T-cell (primary cell): Measurements from ENCODE around the gene TNFRSF12A. TPM values are rescaled to one million over a fixed set of nuclear protein-coding genes. Genes with fewer than 3 reads are reported as not detected.

ENCODE experiments used
- ATAC-seq, 4 experiments: fragments of 200-7000 bp in 3 of 4; fragments of 150-1000 bp in 1 of 4; cut with Tn5 transposase; replicated peaks in 1 of 4; 1 replicate in 3 of 4; 2 replicates in 1 of 4; pipeline ENCODE4 v1.10.0; 2021; ENCODE audit warnings: moderate library complexity in 3 of 4, mild to moderate bottlenecking in 2 of 4, moderate number of reproducible peaks in 1 of 4
- CTCF ChIA-PET, 2 donors: fragments of 300-600 bp; sonication (Branson Sonifier 250); formaldehyde crosslinking; loops; one replicate each; lab custom pipeline; 2022; ENCODE audit warnings: antibody characterized with exemption in 2 of 2; lab: Charles Lee
- POLR2A ChIA-PET, 2 donors: fragments of 300-600 bp; sonication (Branson Sonifier 250); formaldehyde crosslinking; loops; one replicate each; lab custom pipeline; 2022; ENCODE audit warnings: antibody characterized with exemption in 2 of 2; lab: Charles Lee
- DNase-seq, 35 experiments: peaks; one replicate each; pipeline versions ENCODE4 v3.0.0 to v3.0.0-alpha.2; 2013 to 2023
- H3K27ac ChIP-seq: one replicate; pipeline ENCODE4 v1.5.1; 2013; ENCODE audit warnings: low read length
- H3K27me3 ChIP-seq, 2 experiments: replicated peaks in 1 of 2; 1 replicate in 1 of 2; 2 replicates in 1 of 2; pipeline versions ENCODE4 v1.6.1 to v1.7.0; 2013; ENCODE audit warnings: low read length in 1 of 2, mixed read lengths in 1 of 2; ENCODE audit not compliant: control insufficient read depth in 2 of 2, insufficient read depth in 2 of 2; ENCODE audit errors: extremely low read depth in 1 of 2
- H3K36me3 ChIP-seq, 2 donors: 1 replicate in 1 of 2; 2 replicates in 1 of 2; pipeline versions ENCODE4 v1.6.1 to v1.7.0; 2013; ENCODE audit warnings: low read length in 1 of 2; ENCODE audit not compliant: control insufficient read depth in 2 of 2, insufficient read depth in 1 of 2; ENCODE audit errors: extremely low read depth in 1 of 2
- H3K4me1 ChIP-seq, 2 experiments: 1 replicate in 1 of 2; 2 replicates in 1 of 2; pipeline versions ENCODE4 v1.6.1 to v1.7.0; 2013; ENCODE audit warnings: low read length in 2 of 2, mixed read lengths in 1 of 2; ENCODE audit not compliant: insufficient read depth in 2 of 2, control insufficient read depth in 1 of 2; ENCODE audit errors: extremely low read depth in 1 of 2
- H3K4me3 ChIP-seq, 2 donors: 1 replicate in 1 of 2; 2 replicates in 1 of 2; pipeline versions ENCODE4 v1.5.1 to v1.7.0; 2013; ENCODE audit warnings: mild to moderate bottlenecking in 2 of 2, low read length in 1 of 2, moderate library complexity in 1 of 2; ENCODE audit not compliant: control insufficient read depth in 1 of 2; ENCODE audit errors: extremely low read depth in 1 of 2
- H3K9me3 ChIP-seq: 2 replicates; pipeline ENCODE4 v1.7.0; 2013
- H3K27ac Mint-ChIP-seq, 2 donors: one replicate each; pipeline ENCODE4 v1.8.0; 2020 to 2021; ENCODE audit warnings: mild to moderate bottlenecking in 2 of 2, mixed read lengths in 2 of 2
- H3K27me3 Mint-ChIP-seq, 2 donors: one replicate each; pipeline ENCODE4 v1.8.0; 2021 to 2022; ENCODE audit warnings: mixed read lengths in 2 of 2
- H3K36me3 Mint-ChIP-seq: one replicate; pipeline ENCODE4 v1.8.0; 2021; ENCODE audit warnings: mixed read lengths
- H3K4me1 Mint-ChIP-seq, 3 donors: one replicate each; pipeline ENCODE4 v1.8.0; 2020 to 2022; ENCODE audit warnings: mixed read lengths in 3 of 3, mild to moderate bottlenecking in 1 of 3
- H3K4me3 Mint-ChIP-seq, 3 donors: one replicate each; pipeline ENCODE4 v1.8.0; 2020 to 2022; ENCODE audit warnings: mild to moderate bottlenecking in 3 of 3, mixed read lengths in 3 of 3, moderate library complexity in 3 of 3
- H3K9me3 Mint-ChIP-seq, 3 donors: one replicate each; pipeline ENCODE4 v1.8.0; 2020 to 2022; ENCODE audit warnings: mixed read lengths in 3 of 3
- WGBS: methylation state at CpG from one replicate; pipeline ENCODE4 v1.1.5; 2013; ENCODE audit warnings: missing lambda C conversion rate; ENCODE audit not compliant: insufficient coverage; 5-methylcytosine and 5-hydroxymethylcytosine counted together
- total RNA-seq, 35 experiments: library from RNA in 6 of 35; stranded (reverse) in 6 of 35; fragments of 120-200 nt in 1 of 35; gene quantifications; one replicate each; pipeline versions ENCODE4 v1.2.1 to v1.2.4 and lab custom pipeline; 2013 to 2026

Gene TNFRSF12A
- total RNA-seq, 5 donors from 2014 or later (not counting 1 experiment from before 2014, with no cell fraction given), result 0.43 to 3.7 (median 2.5) TPM

DNA sequence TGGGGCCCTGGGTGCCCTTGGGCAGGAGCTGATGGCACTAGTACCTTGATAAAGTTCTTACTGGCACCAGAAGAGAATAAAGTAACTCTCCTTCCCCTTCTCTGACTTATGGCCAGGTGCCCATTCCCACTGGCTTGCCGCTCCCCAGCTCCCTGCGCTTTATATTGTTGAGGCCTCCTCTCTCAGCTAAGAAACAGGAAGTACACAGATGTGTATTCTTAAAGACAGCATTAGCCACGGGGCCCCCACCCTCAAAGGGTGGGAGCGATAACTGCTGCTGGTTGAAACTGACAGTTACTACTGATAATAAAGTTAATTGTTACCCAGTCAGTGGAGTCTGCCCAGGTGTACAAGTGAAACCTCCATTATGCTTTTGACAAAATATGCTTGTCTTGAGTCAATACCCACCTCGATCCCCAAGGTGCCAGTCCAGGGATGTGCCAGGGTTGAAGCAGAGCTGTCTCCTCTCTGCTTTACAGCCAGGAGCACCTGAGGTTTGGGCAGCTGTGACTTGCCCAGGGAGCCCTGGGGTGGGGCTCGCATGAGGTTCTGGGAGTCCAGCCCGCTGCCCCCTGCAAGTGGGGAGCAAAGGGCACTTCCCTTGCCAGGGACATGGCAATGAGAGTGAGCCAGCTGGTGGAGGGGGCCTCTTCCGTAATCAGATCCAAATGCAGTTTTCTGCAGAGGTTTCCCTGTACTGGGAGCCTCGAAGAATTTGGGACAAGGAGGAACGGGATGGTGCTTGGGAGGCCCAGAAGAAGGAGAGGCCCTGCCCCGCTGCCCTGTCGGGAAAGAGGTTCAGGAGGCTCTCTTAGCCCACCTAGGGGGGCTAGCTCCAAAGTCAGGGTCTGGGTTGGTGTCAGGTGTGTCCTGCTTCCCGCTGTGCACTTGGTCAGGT, 12.9 kb upstream of the TNFRSF12A start:
- H3K27ac ChIP-seq, result no peak overlapping the region

DNA sequence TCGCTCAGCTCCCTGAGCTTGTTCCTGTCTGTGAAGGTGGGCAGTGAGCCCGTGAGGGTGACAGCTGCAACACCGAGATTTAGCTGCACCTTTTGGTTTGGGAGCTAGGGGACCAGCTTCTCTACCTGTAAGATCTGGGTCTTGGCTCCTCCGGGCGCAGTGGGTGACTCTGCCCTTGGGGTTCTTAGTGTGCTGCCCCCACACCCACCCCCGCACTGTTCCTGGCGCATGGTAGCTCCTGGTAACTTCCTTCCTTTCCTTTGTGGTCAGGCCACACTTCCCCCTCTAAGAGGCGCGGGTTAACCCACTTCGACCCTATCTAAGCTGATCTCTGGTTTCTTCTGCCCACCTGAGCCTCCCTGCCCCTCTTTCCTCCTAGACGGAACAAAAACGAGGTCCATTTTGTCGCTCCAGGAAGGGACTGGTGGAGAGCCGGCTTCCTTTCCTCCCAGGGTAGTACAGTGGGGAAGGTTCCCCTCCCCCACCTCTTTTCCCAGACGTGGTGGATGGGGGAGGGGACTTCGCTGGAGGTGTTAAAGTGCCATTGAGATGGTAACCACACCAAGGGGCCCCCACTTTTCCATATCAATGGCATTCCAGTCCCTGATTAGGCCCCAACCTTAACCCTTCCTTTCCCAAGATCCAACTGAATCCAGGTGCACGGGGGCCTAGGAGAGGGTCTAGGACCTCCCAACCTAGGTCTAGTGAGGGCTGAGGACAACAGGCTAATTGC, 12.0 kb upstream of the TNFRSF12A start:
- CTCF ChIA-PET, result interaction anchor here in 1 of 2 donors (0.6 to 1.3 kb wide), 4 partner anchors 13 to 95 kb away, joined by 3 to 6 read pairs (median 3); no protein-coding TSS in a partner anchor
- Mint-ChIP-seq H3K4me1 (peaks cover 23 to 37% (median 30%) of the 10 kb centered on the region in 3 donors), H3K36me3 (no peaks in the 10 kb centered on the region), H3K4me3 (peak overlapping the region; percentile 25 to 78 (median 44)), H3K9me3 (no peaks in the 10 kb centered on the region), H3K27me3 (peaks cover 0 to 23% of the 10 kb centered on the region in 2 donors), H3K27ac (no peak overlapping the region)
- Histone ChIP-seq H3K36me3 (no peaks in the 10 kb centered on the region), H3K9me3 (no peaks in the 10 kb centered on the region), H3K4me3 (peak overlapping the region; percentile 1 to 62), H3K4me1 (peaks cover 20 to 48% of the 10 kb centered on the region in 2 experiments), H3K27ac (no peak overlapping the region), H3K27me3 (peaks cover 0 to 63% of the 10 kb centered on the region in 2 experiments)
- DNase-seq (peak in 4 of 35 experiments; percentile 21 to 39 (median 24)), ATAC-seq (no peak)
- POLR2A ChIA-PET, result no interaction called here
- 13% methylated on average over 8 of the region's 17 CpGs for WGBS

More for the DNA sequence above, 12.9 kb upstream of the TNFRSF12A start:
- Histone ChIP-seq H3K4me1 (peaks cover 20 to 41% of the 10 kb centered on the region in 2 experiments), H3K27me3 (peaks cover 0 to 55% of the 10 kb centered on the region in 2 experiments), H3K4me3 (peak overlapping the region in 1 of 2 donors; percentile 62), H3K9me3 (no peaks in the 10 kb centered on the region), H3K36me3 (no peaks in the 10 kb centered on the region)
- Mint-ChIP-seq H3K27me3 (peaks cover 0 to 18% of the 10 kb centered on the region in 2 donors), H3K9me3 (no peaks in the 10 kb centered on the region), H3K27ac (no peak overlapping the region), H3K4me1 (peaks cover 23 to 32% (median 30%) of the 10 kb centered on the region in 3 donors), H3K4me3 (peak overlapping the region in 2 of 3 donors; percentile 25 to 78), H3K36me3 (no peaks in the 10 kb centered on the region)
- no peak for ATAC-seq
- 64% methylated on average over 8 of the region's 13 CpGs for WGBS
- ChIA-PET CTCF (interaction anchor here in 1 of 2 donors (0.6 to 1.3 kb wide), 4 partner anchors 13 to 96 kb away, joined by 3 to 6 read pairs (median 3); no protein-coding TSS in a partner anchor), POLR2A (no interaction called here)
- no peak for DNase-seq

GRCh38 chr16:3008690-3009037, 11.5 kb upstream of the TNFRSF12A start:
- H3K36me3 ChIP-seq, result no peaks in the 10 kb centered on the region
- ChIA-PET CTCF (interaction anchor here in 1 of 2 donors (1.0 to 1.3 kb wide), 2 partner anchors 19 to 22 kb away, joined by 3 to 6 read pairs; no protein-coding TSS in a partner anchor), POLR2A (no interaction called here)
- H3K9me3 Mint-ChIP-seq, result no peaks in the 10 kb centered on the region
- ATAC-seq, result no peak
- peaks cover 20 to 45% of the 10 kb centered on the region in 2 experiments for H3K4me1 ChIP-seq
- peaks cover 0 to 68% of the 10 kb centered on the region in 2 experiments for H3K27me3 ChIP-seq
- peaks cover 0 to 23% of the 10 kb centered on the region in 2 donors for H3K27me3 Mint-ChIP-seq
- H3K4me3 Mint-ChIP-seq, result peak overlapping the region in 1 of 3 donors; percentile 78
- H3K9me3 ChIP-seq, result no peaks in the 10 kb centered on the region
- no peak overlapping the region for H3K27ac ChIP-seq
- H3K4me1 Mint-ChIP-seq, result peaks cover 23 to 36% (median 30%) of the 10 kb centered on the region in 3 donors
- H3K36me3 Mint-ChIP-seq, result no peaks in the 10 kb centered on the region
- H3K27ac Mint-ChIP-seq, result no peak overlapping the region
- 90% methylated on average over 4 of the region's 4 CpGs for WGBS
- H3K4me3 ChIP-seq, result peak overlapping the region in 1 of 2 donors; percentile 62
- no peak for DNase-seq

DNA sequence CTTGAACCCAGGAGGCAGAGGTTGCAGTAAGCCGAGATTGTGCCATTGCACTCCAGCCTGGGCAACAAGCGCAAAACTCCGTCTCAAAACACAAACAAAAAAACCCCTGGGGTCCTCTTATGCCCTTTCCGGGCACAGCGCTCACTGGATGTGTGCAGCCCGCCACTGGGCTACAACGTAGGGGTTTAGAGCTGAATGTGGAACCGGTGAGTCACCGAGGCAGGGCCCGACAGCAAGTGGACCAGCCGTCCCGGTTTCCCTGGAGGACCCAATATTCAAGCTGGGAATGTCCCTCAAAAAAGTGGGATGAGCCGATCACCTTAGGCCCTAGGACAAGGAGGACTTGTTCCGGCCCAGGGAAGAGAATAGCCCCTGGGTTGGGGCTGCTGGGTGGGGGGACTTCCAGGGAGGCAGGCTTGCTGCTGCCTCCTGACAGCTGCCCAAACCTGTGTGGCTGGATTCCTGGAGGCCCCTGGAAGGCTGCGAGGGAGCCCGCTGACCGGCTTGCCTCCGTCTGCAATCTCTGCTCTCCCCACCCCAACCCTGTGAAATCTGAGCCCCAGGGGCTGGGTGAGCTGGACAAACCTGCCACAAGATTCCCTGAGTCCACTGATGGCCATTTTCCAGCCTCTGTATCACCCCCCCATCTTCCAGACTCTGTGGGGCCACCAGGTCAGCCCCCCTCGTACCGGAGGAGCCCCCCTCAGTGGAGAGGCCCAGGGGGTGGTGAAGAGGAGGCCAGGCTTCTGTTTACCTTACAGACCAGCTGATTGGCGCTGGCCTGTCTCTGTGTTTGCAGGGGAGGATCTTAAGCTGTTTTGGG, 10.4 kb upstream of the TNFRSF12A start:
- H3K27me3 ChIP-seq, result peaks cover 0 to 75% of the 10 kb centered on the region in 2 experiments
- no peak overlapping the region for H3K4me3 Mint-ChIP-seq
- ChIA-PET POLR2A (no interaction called here), CTCF (interaction anchor here in 1 of 2 donors (0.7 to 0.9 kb wide), 2 partner anchors 22 to 99 kb away, joined by 3 read pairs; no protein-coding TSS in a partner anchor)
- H3K9me3 Mint-ChIP-seq, result no peaks in the 10 kb centered on the region
- no peaks in the 10 kb centered on the region for H3K9me3 ChIP-seq
- 95% methylated on average over 17 of the region's 21 CpGs for WGBS
- H3K27ac ChIP-seq, result no peak overlapping the region
- no peak overlapping the region for H3K4me3 ChIP-seq
- H3K27me3 Mint-ChIP-seq, result peaks cover 0 to 24% of the 10 kb centered on the region in 2 donors
- H3K36me3 ChIP-seq, result no peaks in the 10 kb centered on the region
- peaks cover 23 to 34% (median 27%) of the 10 kb centered on the region in 3 donors for H3K4me1 Mint-ChIP-seq
- ATAC-seq (no peak), DNase-seq (no peak)
- no peaks in the 10 kb centered on the region for H3K36me3 Mint-ChIP-seq
- H3K27ac Mint-ChIP-seq, result no peak overlapping the region
- peaks cover 20 to 42% of the 10 kb centered on the region in 2 experiments for H3K4me1 ChIP-seq

- DNase-seq, result no peak
- Histone ChIP-seq H3K4me1 (peaks cover 20 to 39% of the 10 kb centered on the region in 2 experiments), H3K27ac (no peak overlapping the region), H3K27me3 (peaks cover 0 to 72% of the 10 kb centered on the region in 2 experiments), H3K4me3 (no peak overlapping the region), H3K9me3 (no peaks in the 10 kb centered on the region), H3K36me3 (no peaks in the 10 kb centered on the region)
- WGBS, result 91% methylated on average over 6 of the region's 8 CpGs
- no peaks in the 10 kb centered on the region for H3K9me3 Mint-ChIP-seq
- H3K4me1 Mint-ChIP-seq, result peaks cover 23 to 31% (median 25%) of the 10 kb centered on the region in 3 donors
- no peak overlapping the region for H3K4me3 Mint-ChIP-seq
- H3K27me3 Mint-ChIP-seq, result peaks cover 0 to 20% of the 10 kb centered on the region in 2 donors
- ChIA-PET CTCF (interaction anchor here in 1 of 2 donors (0.7 kb wide), 1 partner anchor 98 kb away, joined by 3 read pairs; no protein-coding TSS in a partner anchor), POLR2A (no interaction called here)
- no peak overlapping the region for H3K27ac Mint-ChIP-seq
- no peaks in the 10 kb centered on the region for H3K36me3 Mint-ChIP-seq
- no peak for ATAC-seq
Observed at GRCh38 chr16:3010510-3010909, 9.7 kb upstream of the TNFRSF12A start.
